Left lung (tissue), 10 donors: ENCODE results near the gene C9orf72. TPM values are rescaled to one million over a fixed set of nuclear protein-coding genes. Genes with fewer than 3 reads are reported as not detected.

Experiments
- ATAC-seq: fragments of 200-7000 bp; cut with Tn5 transposase; one replicate; pipeline ENCODE4 v1.9.1; 2020; ENCODE audit warnings: moderate library complexity
- DNase-seq, 4 donors: peaks; one replicate each; pipeline ENCODE4 v3.0.0-alpha.2; 2013 to 2020
- H3K27ac ChIP-seq, 2 donors: fragments of 200-600 bp; sonication (generic) in 1 of 2; one replicate each; pipeline versions ENCODE4 v1.5.0 to v1.8.0; 2020 to 2021
- H3K27me3 ChIP-seq, 2 donors: fragments of 200-600 bp; sonication (generic) in 1 of 2; one replicate each; pipeline versions ENCODE4 v1.5.0 to v1.8.0; 2020 to 2021
- H3K36me3 ChIP-seq, 2 donors: fragments of 200-600 bp; sonication (generic) in 1 of 2; one replicate each; pipeline versions ENCODE4 v1.5.0 to v1.8.0; 2020 to 2021
- H3K4me1 ChIP-seq, 2 donors: fragments of 200-600 bp; one replicate each; pipeline ENCODE4 v1.8.0; 2021
- H3K4me3 ChIP-seq, 2 donors: fragments of 200-600 bp; sonication (generic) in 1 of 2; one replicate each; pipeline versions ENCODE4 v1.5.0 to v1.8.0; 2020 to 2021; ENCODE audit warnings: mild to moderate bottlenecking in 1 of 2
- H3K9me3 ChIP-seq, 2 donors: fragments of 200-600 bp; sonication (generic) in 1 of 2; one replicate each; pipeline versions ENCODE4 v1.5.0 to v1.8.0; 2020 to 2021
- CTCF ChIP-seq, 2 donors: fragments of 200-600 bp; sonication (generic) in 1 of 2; IDR thresholded peaks; one replicate each; pipeline versions ENCODE4 v1.5.0 to v1.8.0; 2021; ENCODE audit warnings: antibody characterized with exemption in 2 of 2
- intact Hi-C, 2 donors: fragments of 100-400 bp; cut with DNase I; formaldehyde crosslinking; loops; one replicate each; pipeline versions ENCODE4 v1.11.2 to v1.14.2; 2022
- polyA plus RNA-seq, 6 donors: library from polyadenylated mRNA; unstranded; fragments of 120-200 nt; gene quantifications; one replicate each; pipeline ENCODE4 v1.2.1, GENCODE V29; 2013; ENCODE audit not compliant: insufficient read length in 6 of 6
- total RNA-seq, 2 donors: library from RNA; stranded (reverse); fragmentation: NEBNext Ultra II Directional; extraction: Animal tissue kit (Norgen Biotek cat#: 25700); gene quantifications; one replicate each; pipeline ENCODE4 v1.2.1, GENCODE V29; 2021
- donor health status: DM: no; HTN: yes; CAD: no.
- donor health status: DM: no; HTN: no; CAD: no.

C9orf72 gene
- total and polyA plus RNA-seq, 8 donors = 17.1 to 32.4 (median 23.5) TPM

GRCh38 chr9:27511771-27512170 is 61.5 kb downstream of the C9orf72 start:
- H3K9me3 ChIP-seq = no peaks in the 10 kb centered on the region
- ATAC-seq (no peak), DNase-seq (no peak)
- H3K27me3 ChIP-seq = no peaks in the 10 kb centered on the region
- no peaks in the 10 kb centered on the region for H3K36me3 ChIP-seq
- no peak for TF ChIP-seq CTCF (IDR thresholded peaks at IDR 0.05)
- intact Hi-C loops = no loop called here
- H3K27ac ChIP-seq = no peak overlapping the region
- no peak overlapping the region for H3K4me3 ChIP-seq
- H3K4me1 ChIP-seq = no peaks in the 10 kb centered on the region

GRCh38 chr9:27510780-27511179 is 62.5 kb downstream of the C9orf72 start:
- intact Hi-C loops = no loop called here
- no peak overlapping the region for H3K4me3 ChIP-seq
- no peak for DNase-seq
- H3K9me3 ChIP-seq = no peaks in the 10 kb centered on the region
- no peak overlapping the region for H3K27ac ChIP-seq
- no peaks in the 10 kb centered on the region for H3K4me1 ChIP-seq
- H3K27me3 ChIP-seq = no peaks in the 10 kb centered on the region
- no peaks in the 10 kb centered on the region for H3K36me3 ChIP-seq
- no peak for ATAC-seq
- no peak for TF ChIP-seq CTCF (IDR thresholded peaks at IDR 0.05)

GRCh38 chr9:27506981-27507380 is 66.3 kb downstream of the C9orf72 start:
- intact Hi-C loops = no loop called here
- no peak for TF ChIP-seq CTCF (IDR thresholded peaks at IDR 0.05)
- no peaks in the 10 kb centered on the region for H3K9me3 ChIP-seq
- no peak overlapping the region for H3K27ac ChIP-seq
- H3K4me1 ChIP-seq = no peaks in the 10 kb centered on the region
- H3K4me3 ChIP-seq = no peak overlapping the region
- no peaks in the 10 kb centered on the region for H3K36me3 ChIP-seq
- DNase-seq = no peak
- H3K27me3 ChIP-seq = no peaks in the 10 kb centered on the region
- no peak for ATAC-seq

- H3K9me3 ChIP-seq = no peaks in the 10 kb centered on the region
- H3K4me3 ChIP-seq = no peak overlapping the region
- intact Hi-C loops = no loop called here
- H3K36me3 ChIP-seq = no peaks in the 10 kb centered on the region
- ATAC-seq (peak; percentile 51), DNase-seq (no peak)
- H3K4me1 ChIP-seq = no peaks in the 10 kb centered on the region
- TF ChIP-seq CTCF (IDR thresholded peaks at IDR 0.05) = no peak
- H3K27ac ChIP-seq = no peak overlapping the region
- no peaks in the 10 kb centered on the region for H3K27me3 ChIP-seq
Measured at GRCh38 chr9:27505744-27506161, 67.5 kb downstream of the C9orf72 start.

- Histone ChIP-seq H3K27me3 (no peaks in the 10 kb centered on the region), H3K4me3 (no peak overlapping the region), H3K9me3 (no peaks in the 10 kb centered on the region), H3K27ac (no peak overlapping the region), H3K4me1 (peaks cover 0 to 8% of the 10 kb centered on the region in 2 donors), H3K36me3 (no peaks in the 10 kb centered on the region)
- ATAC-seq (no peak), DNase-seq (no peak)
- TF ChIP-seq CTCF (IDR thresholded peaks at IDR 0.05) = no peak
- intact Hi-C loops = no loop called here
Measured at GRCh38 chr9:27504259-27504658, 69.0 kb downstream of the C9orf72 start.
